ENCODE measurements around the gene ARHGEF5.
"Not testable (repeated sequence)": the region's sequence is repeated elsewhere in the genome, so short reads cannot be mapped to it uniquely, and the experiment has no call there.

ARHGEF5 gene

GRCh38 chr7:144355176-144355822, at the start of gene ARHGEF5:
Gene ARHGEF5 (plus strand): TSS chr7:144355402. CDS start chr7:144362670, 7,268 bp downstream.
- DNase-seq = not testable (repeated sequence)

- DNase-seq = not testable (repeated sequence)
Measured at GRCh38 chr7:144309702-144310101, 45.5 kb upstream of the ARHGEF5 start.

GRCh38 chr7:144311218-144311617, 44.0 kb upstream of the ARHGEF5 start:
- not testable (repeated sequence) for DNase-seq

GRCh38 chr7:144311872-144312469, 43.2 kb upstream of the ARHGEF5 start, which contains the start of gene OR2A1:
Gene OR2A1 (plus strand): TSS chr7:144312419. CDS start chr7:144318125, 5,706 bp downstream.
- DNase-seq = not testable (repeated sequence)

GRCh38 chr7:144317537-144317936, 37.7 kb upstream of the ARHGEF5 start:
- DNase-seq = not testable (repeated sequence)

- DNase-seq = not testable (repeated sequence)
Measured at GRCh38 chr7:144319547-144319946, 35.7 kb upstream of the ARHGEF5 start.

GRCh38 chr7:144321677-144322206, 33.5 kb upstream of the ARHGEF5 start:
- not testable (repeated sequence) for DNase-seq

- not testable (repeated sequence) for DNase-seq
Measured at GRCh38 chr7:144323359-144323758, 31.8 kb upstream of the ARHGEF5 start.

GRCh38 chr7:144325868-144326267, 29.3 kb upstream of the ARHGEF5 start:
- not testable (repeated sequence) for DNase-seq

GRCh38 chr7:144330044-144330443, 25.2 kb upstream of the ARHGEF5 start:
- not testable (repeated sequence) for DNase-seq

- not testable (repeated sequence) for DNase-seq
Measured at GRCh38 chr7:144331221-144331995, 23.8 kb upstream of the ARHGEF5 start.

- not testable (repeated sequence) for DNase-seq
Measured at GRCh38 chr7:144331996-144332288, 23.3 kb upstream of the ARHGEF5 start.

- DNase-seq = not testable (repeated sequence)
Measured at GRCh38 chr7:144348625-144349024, 6.6 kb upstream of the ARHGEF5 start.

- DNase-seq = not testable (repeated sequence)
Measured at GRCh38 chr7:144351667-144352066, 3.5 kb upstream of the ARHGEF5 start.

- DNase-seq = not testable (repeated sequence)
Measured at GRCh38 chr7:144356185-144356584, 983 bp downstream of the ARHGEF5 start.

- not testable (repeated sequence) for DNase-seq
Measured at GRCh38 chr7:144356860-144357259, 1.7 kb downstream of the ARHGEF5 start.

GRCh38 chr7:144362061-144362460, 6.9 kb downstream of the ARHGEF5 start:
- not testable (repeated sequence) for DNase-seq

- not testable (repeated sequence) for DNase-seq
Measured at GRCh38 chr7:144365523-144365922, 10.3 kb downstream of the ARHGEF5 start.

- DNase-seq = not testable (repeated sequence)
Measured at GRCh38 chr7:144367250-144367649, 12.0 kb downstream of the ARHGEF5 start.

GRCh38 chr7:144369221-144369620, 14.0 kb downstream of the ARHGEF5 start:
- DNase-seq = not testable (repeated sequence)

- no peak for DNase-seq
Measured at GRCh38 chr7:144378651-144379050, 23.4 kb downstream of the ARHGEF5 start.

GRCh38 chr7:144379776-144380384, 24.7 kb downstream of the ARHGEF5 start:
- no peak for DNase-seq

GRCh38 chr7:144384071-144384470, 28.9 kb downstream of the ARHGEF5 start:
- DNase-seq = no peak

Data from CD4-positive, alpha-beta T cell treated with Interleukin-21 for 1 hour (primary cell).